Measurements from ENCODE around the gene CTNND2. TPM values are rescaled to one million over a fixed set of nuclear protein-coding genes. Genes with fewer than 3 reads are reported as not detected.

Gene CTNND2
- total RNA-seq, 1 donor from 2014 or later = 13.9 TPM

DNA sequence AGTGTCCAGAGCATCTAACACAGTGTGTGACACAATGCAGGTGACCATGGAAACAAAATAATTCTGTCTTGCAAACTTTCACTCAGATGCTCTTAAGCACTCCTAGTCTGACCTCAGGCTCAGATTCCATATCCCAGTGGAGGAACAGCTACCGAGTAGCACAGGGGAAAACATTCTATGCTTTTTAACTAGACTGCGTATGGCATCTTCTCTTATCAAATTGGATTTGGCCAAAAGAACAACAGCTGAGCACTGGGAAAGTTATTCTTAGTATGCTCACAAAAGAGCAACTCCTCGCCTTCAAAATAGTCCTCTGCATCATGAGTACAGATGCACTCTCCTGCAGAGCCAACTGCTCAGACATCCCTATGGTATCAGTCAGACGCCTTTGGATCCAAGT lies 615.0 kb downstream of the CTNND2 start:
- Histone ChIP-seq H3F3A (ENCODE audit: low read depth) (no peaks in the 10 kb centered on the region), H4K20me1 (ENCODE audit: low read depth) (no peaks in the 10 kb centered on the region), H3K4me1 (no peaks in the 10 kb centered on the region), H3K27ac (no peak overlapping the region), H3K27me3 (no peaks in the 10 kb centered on the region), H3K4me3 (no peak overlapping the region), H3K9me3 (ENCODE audit: low read depth) (no peaks in the 10 kb centered on the region), H3K4me2 (no peak overlapping the region), H3K9ac (no peak overlapping the region), H3K36me3 (no peaks in the 10 kb centered on the region), H2AFZ (replicated peaks) (no peak overlapping the region), H3K79me2 (ENCODE audit: low read depth) (no peaks in the 10 kb centered on the region)
- H3K27ac Mint-ChIP-seq = no peak overlapping the region
- no peaks in the 10 kb centered on the region for H3K27me3 Mint-ChIP-seq (ENCODE audit: insufficient read depth, low read depth)
- peaks cover 12% of the 10 kb centered on the region for H3K36me3 Mint-ChIP-seq
- no peak for DNase-seq (ENCODE audit: low spot score)
- no peak overlapping the region for H3K4me3 Mint-ChIP-seq
- no peak for TF ChIP-seq EZH2phosphoT487 (IDR thresholded peaks at IDR 0.05)
- TF ChIP-seq, protein P1, sequence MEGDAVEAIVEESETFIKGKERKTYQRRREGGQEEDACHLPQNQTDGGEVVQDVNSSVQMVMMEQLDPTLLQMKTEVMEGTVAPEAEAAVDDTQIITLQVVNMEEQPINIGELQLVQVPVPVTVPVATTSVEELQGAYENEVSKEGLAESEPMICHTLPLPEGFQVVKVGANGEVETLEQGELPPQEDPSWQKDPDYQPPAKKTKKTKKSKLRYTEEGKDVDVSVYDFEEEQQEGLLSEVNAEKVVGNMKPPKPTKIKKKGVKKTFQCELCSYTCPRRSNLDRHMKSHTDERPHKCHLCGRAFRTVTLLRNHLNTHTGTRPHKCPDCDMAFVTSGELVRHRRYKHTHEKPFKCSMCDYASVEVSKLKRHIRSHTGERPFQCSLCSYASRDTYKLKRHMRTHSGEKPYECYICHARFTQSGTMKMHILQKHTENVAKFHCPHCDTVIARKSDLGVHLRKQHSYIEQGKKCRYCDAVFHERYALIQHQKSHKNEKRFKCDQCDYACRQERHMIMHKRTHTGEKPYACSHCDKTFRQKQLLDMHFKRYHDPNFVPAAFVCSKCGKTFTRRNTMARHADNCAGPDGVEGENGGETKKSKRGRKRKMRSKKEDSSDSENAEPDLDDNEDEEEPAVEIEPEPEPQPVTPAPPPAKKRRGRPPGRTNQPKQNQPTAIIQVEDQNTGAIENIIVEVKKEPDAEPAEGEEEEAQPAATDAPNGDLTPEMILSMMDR (IDR thresholded peaks at IDR 0.05) = no peak
- no peak for TF ChIP-seq EZH2 (IDR thresholded peaks at IDR 0.05)
- peaks cover 10% of the 10 kb centered on the region for H3K4me1 Mint-ChIP-seq
- H3K9me3 Mint-ChIP-seq = peaks cover 14% of the 10 kb centered on the region

DNA sequence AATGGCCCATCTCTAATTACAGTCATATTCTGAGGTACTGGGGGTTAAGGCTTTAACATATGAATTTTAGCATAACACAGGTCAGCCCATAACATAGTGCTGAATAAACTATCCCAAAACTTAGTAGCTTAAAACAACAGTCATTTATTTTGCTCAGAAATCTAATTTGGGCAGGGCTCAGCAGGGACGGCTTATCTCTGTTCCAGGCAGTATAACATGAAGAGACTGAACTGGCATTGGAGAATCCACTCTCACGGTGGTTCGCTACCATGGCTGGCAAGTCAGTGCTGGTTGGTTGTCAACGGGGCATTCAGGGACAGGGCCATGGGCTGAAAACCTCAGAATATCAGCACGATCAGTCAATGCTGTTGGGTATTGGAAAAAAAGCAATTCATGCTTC lies 622.4 kb downstream of the CTNND2 start:
- H3K4me3 Mint-ChIP-seq = no peak overlapping the region
- Histone ChIP-seq H3K36me3 (no peaks in the 10 kb centered on the region), H3K27ac (no peak overlapping the region), H3K9ac (no peak overlapping the region), H3K9me3 (ENCODE audit: low read depth) (no peaks in the 10 kb centered on the region), H3K4me2 (no peak overlapping the region), H3K27me3 (no peaks in the 10 kb centered on the region), H3K4me1 (no peaks in the 10 kb centered on the region), H3F3A (ENCODE audit: low read depth) (no peaks in the 10 kb centered on the region), H4K20me1 (ENCODE audit: low read depth) (no peaks in the 10 kb centered on the region), H3K4me3 (no peak overlapping the region), H3K79me2 (ENCODE audit: low read depth) (no peaks in the 10 kb centered on the region), H2AFZ (replicated peaks) (no peak overlapping the region)
- H3K27me3 Mint-ChIP-seq (ENCODE audit: insufficient read depth, low read depth) = no peaks in the 10 kb centered on the region
- peaks cover 45% of the 10 kb centered on the region for H3K36me3 Mint-ChIP-seq
- TF ChIP-seq EZH2 (IDR thresholded peaks at IDR 0.05) (no peak), EZH2phosphoT487 (IDR thresholded peaks at IDR 0.05) (no peak)
- TF ChIP-seq, protein P1 (IDR thresholded peaks at IDR 0.05) = no peak
- no peak for DNase-seq (ENCODE audit: low spot score)
- no peaks in the 10 kb centered on the region for H3K4me1 Mint-ChIP-seq
- H3K9me3 Mint-ChIP-seq = peaks cover 45% of the 10 kb centered on the region
- no peak overlapping the region for H3K27ac Mint-ChIP-seq

DNA sequence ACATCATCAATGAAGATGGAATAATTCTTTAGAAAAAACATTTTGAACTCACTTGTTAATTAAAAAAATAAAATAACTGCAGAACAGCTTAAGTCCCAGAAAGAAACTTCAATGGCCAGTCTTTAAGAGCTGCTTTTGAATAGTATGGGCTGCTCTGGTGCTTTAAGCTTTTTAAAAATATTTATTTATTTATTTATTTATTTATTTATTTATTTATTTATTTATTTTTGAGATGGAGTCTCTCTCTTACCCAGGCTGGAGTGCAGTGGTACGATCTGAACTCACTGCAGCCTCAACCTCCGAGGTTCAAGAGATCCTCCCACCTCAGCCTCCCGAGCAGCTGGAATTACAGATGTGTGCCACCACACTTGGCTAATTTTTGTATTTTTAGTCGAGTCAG lies 626.9 kb downstream of the CTNND2 start:
- no peak for TF ChIP-seq EZH2 (IDR thresholded peaks at IDR 0.05)
- H3K4me1 Mint-ChIP-seq = peaks cover 2% of the 10 kb centered on the region
- Histone ChIP-seq H2AFZ (replicated peaks) (no peak overlapping the region), H3K9ac (no peak overlapping the region), H3K4me1 (no peaks in the 10 kb centered on the region), H3K27ac (no peak overlapping the region), H3K36me3 (no peaks in the 10 kb centered on the region), H4K20me1 (ENCODE audit: low read depth) (no peaks in the 10 kb centered on the region), H3K4me2 (no peak overlapping the region), H3K4me3 (no peak overlapping the region), H3K27me3 (no peaks in the 10 kb centered on the region), H3K9me3 (ENCODE audit: low read depth) (no peaks in the 10 kb centered on the region), H3F3A (ENCODE audit: low read depth) (no peaks in the 10 kb centered on the region), H3K79me2 (ENCODE audit: low read depth) (no peaks in the 10 kb centered on the region)
- H3K27ac Mint-ChIP-seq = no peak overlapping the region
- peaks cover 21% of the 10 kb centered on the region for H3K9me3 Mint-ChIP-seq
- no peak overlapping the region for H3K4me3 Mint-ChIP-seq
- no peaks in the 10 kb centered on the region for H3K27me3 Mint-ChIP-seq (ENCODE audit: insufficient read depth, low read depth)
- peaks cover 24% of the 10 kb centered on the region for H3K36me3 Mint-ChIP-seq
- no peak for DNase-seq (ENCODE audit: low spot score)

DNA sequence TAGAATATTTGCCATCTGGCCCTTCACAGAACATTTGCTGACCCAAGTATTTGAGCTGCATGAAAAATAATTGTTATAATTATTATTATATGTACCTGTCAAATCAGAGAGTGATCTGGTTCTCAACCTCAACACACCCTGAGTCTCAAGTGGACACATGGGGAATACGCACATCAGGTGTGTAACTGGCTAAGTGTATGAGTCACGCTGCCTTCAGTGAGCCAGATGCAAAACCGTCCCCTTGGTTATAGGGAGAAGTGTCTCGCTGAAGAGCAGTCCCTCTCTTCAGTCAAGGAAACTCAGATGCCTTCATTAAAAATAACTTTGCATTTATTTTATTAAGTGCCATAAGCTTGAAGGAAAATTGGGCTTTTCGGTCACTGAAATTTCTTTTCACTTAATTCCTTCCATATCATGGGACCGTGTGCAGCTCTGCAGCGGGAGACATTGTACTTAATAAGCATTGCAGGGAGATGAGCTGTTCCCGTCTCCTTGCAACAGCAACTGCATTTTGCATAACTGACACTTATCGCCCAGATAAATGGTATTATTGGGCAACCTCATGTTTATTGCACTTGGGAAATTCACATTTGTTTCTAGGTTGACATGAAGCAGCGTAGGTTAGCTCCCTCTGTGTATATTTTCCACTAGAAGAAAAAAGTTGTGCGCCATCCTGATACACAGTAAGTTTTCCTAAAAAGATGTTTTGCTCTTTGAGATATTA lies 630.9 kb downstream of the CTNND2 start:
- H3K27ac ChIP-seq = no peak overlapping the region
- H3K4me3 ChIP-seq = no peak overlapping the region
- no peak for DNase-seq (ENCODE audit: low spot score)
- H3K9me3 ChIP-seq (ENCODE audit: low read depth) = no peaks in the 10 kb centered on the region
- Mint-ChIP-seq H3K4me3 (no peak overlapping the region), H3K9me3 (peaks cover 4% of the 10 kb centered on the region), H3K27ac (no peak overlapping the region), H3K4me1 (peaks cover 15% of the 10 kb centered on the region), H3K36me3 (peaks cover 7% of the 10 kb centered on the region), H3K27me3 (ENCODE audit: insufficient read depth, low read depth) (no peaks in the 10 kb centered on the region)
- no peak overlapping the region for H3K9ac ChIP-seq
- no peak overlapping the region for H3K4me2 ChIP-seq
- H3K27me3 ChIP-seq = no peaks in the 10 kb centered on the region
- no peaks in the 10 kb centered on the region for H3F3A ChIP-seq (ENCODE audit: low read depth)
- no peaks in the 10 kb centered on the region for H3K79me2 ChIP-seq (ENCODE audit: low read depth)
- H2AFZ ChIP-seq (replicated peaks) = no peak overlapping the region
- TF ChIP-seq EZH2 (IDR thresholded peaks at IDR 0.05) (no peak), EZH2phosphoT487 (IDR thresholded peaks at IDR 0.05) (no peak)
- TF ChIP-seq, protein P1 (IDR thresholded peaks at IDR 0.05) = no peak
- no peaks in the 10 kb centered on the region for H3K4me1 ChIP-seq
- H4K20me1 ChIP-seq (ENCODE audit: low read depth) = no peaks in the 10 kb centered on the region
- no peaks in the 10 kb centered on the region for H3K36me3 ChIP-seq
